ENCODE results near the gene GPS1. TPM values are rescaled to one million over a fixed set of nuclear protein-coding genes. Genes with fewer than 3 reads are reported as not detected.

GPS1 gene
- polyA plus RNA-seq, 10 donors = 60.4 to 72.8 (median 66.1) TPM

DNA sequence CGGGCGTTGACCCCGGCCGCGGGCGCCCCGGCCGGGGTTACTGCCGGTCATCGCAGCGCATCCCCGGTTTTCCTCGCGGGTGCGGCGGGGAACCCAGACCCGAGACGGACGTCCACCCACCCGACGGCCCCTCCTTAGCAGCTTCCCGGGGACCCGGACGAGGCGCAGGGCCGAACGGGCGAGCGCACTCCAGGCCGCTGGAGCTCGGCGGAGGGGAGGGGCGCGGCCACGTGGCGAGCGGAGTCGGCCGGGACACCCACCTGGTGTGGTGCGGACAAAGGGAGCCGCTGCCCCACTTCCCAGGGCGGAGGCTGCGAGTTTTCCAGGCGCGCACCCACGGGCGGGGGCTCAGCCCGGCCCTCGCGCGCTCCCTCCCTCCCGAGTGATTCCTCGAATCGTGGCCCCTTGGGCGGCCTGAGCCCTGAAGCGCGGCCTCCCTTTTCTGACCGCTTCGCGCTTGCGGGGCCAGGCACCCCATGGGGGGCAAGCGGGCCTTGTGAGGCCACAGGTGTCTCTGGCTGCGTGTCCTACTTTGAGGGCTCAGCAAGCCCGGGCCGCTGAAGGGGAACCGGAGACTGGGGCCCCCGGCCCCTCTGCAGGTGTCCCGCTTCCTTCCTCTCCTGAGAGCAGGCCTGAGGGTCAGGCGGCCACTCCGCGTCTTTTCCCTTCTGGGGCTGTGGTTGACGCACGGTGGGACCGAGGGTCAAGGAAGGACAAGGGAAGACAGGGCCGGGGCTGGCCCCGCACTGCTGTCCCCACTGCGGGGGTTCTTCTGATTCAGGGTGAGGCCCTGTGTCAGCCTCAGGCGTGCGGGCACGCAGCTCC is 47.5 kb downstream of the GPS1 start:
- no peak for DNase-seq

DNA sequence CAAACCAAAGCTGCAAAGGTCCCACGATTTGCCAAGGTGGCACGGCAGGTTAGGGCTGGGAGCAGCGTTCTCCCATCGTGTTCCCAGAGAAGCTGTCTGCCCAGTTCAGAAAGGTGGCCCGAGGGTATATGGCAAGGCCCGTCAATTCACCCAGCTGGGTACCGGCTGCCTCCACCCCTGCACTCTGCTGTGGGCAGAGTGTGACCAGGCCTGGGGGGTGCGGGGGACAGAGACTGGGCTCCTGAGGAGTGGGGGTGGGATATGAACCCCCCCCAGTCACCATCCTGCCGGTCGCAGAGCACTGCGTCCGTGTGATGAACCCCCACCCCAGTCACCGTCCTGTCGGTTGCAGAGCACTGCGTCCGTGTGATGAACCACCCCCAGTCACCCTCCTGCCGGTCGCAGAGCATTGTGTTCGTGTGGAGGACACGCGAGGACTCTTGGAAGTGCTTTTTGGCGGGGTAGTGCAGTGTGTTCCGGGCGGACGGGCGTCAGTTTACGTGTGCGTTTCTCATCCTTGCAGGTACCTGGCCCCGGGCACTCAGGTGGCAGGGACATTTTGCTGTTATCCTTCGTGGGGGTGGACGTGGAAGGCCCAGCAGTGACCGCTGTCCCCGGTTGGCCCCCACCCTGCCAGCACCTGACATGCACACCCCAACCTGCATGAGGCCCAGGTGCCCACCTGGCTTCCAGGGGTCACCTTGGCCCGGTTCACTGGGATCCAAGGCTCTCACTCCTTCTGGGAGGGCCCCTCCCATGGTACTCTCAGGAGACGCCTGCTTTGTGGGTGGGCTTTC is 49.0 kb downstream of the GPS1 start:
- no peak for DNase-seq

DNA sequence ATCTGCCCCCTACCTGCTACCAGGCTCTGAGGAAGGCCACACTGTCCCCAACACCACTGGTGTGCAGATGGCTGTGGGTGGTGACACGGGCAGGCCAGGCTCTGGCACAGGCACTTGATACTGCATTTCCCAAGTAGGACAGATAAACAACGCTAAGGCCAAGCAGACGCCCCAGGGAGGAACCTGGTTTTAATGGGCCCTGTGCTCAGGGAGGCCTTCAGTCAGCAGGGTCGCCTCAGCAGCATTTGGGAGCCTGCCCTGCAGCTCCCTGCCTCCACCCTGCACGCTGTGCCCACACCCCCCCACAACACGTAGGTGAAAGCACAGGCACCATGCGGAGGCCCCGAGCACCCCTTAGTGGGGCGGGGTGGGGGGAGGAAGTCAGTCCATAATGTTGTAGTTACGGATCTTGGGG is 49.6 kb downstream of the GPS1 start:
- peak in 1 of 3 donors; percentile 20 for DNase-seq

DNA sequence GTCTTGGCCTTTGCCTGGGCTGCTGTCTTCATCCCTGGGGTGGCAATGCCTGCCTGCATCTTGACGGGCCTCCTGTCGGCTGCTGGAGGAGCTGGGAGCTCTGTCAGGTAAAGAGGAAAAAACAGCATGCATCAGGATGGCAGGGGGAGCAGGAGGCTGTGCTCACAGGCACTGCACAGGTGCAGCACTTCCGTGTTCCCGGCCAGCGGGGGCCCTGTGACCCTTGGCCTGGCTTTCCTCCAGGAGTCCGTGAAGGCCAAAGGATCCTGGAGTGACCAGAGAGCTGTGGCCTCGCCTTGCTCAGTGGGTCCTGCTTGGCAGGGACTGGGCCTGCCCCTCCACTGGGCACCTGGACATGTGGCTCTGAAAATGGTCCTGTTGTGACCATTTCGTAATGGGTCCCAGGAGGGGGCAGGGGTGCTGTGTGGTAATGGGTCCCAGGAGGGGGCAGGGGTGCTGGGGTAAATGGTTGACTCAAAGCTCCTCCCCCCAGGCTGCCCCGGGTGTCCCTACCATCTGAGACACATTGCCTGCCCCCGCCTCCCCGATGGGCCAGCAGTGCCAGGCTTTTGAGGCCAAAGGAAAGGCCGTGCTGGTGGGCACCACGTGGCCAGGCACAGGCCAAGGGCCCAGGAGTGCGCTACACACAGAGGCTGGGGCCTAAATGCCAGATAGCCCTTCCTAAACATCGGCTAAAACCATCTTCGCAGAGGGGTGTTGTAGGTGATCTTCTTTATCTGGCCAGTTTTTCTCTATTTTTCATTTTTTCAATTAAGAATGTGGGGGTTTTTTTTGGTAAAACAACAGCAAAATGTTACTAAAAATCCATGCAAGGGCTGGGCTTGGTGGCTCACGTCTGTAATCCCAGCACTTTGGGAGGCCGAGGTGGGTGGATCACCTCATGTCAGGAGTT is 50.3 kb downstream of the GPS1 start:
- no peak for DNase-seq

DNA sequence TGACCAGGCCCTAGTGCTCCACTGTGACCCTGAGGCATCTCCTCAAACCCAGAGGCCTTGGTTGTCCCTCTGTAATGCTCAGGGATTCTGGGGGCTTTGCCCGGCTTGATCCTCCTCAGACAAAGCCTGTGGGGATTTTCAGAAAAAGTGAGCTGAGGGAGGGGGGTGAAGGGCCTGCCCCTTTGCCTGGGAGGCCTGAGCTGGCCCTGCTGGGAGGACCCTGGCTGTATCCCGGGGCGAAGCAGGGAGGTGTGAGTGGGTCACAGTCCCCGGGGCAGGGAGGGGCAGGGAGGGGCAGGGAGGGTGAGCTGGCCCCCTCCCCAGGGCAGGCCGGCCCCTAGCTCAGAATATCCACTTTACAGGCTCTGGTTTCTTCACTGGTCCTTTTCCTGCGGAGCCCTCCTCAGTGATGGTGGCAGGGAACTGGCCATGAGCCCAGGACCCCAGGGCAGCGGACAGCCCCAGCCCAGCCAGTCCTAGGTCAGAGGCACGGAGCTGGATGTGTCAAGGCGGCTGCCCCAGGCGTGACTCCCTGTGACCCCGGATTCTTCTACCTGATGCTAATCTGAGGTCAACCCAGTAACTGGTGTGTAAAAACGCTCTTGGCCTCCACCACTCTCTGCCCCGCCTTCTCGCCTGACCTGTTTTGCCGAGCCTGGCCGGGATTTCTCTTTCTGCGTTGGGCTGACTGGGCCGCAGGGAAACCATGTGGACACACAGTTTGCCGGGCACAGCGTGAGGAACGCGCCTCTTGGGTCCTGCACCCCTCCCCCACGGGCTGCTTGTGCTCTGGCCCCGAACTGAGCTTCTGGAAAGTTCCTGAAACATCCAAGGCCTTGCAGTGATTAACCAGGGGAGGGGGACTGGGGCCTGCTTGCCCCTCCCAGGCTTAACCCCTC is 52.1 kb downstream of the GPS1 start:
- DNase-seq = peak in 2 of 3 donors; percentile 65 to 80

DNA sequence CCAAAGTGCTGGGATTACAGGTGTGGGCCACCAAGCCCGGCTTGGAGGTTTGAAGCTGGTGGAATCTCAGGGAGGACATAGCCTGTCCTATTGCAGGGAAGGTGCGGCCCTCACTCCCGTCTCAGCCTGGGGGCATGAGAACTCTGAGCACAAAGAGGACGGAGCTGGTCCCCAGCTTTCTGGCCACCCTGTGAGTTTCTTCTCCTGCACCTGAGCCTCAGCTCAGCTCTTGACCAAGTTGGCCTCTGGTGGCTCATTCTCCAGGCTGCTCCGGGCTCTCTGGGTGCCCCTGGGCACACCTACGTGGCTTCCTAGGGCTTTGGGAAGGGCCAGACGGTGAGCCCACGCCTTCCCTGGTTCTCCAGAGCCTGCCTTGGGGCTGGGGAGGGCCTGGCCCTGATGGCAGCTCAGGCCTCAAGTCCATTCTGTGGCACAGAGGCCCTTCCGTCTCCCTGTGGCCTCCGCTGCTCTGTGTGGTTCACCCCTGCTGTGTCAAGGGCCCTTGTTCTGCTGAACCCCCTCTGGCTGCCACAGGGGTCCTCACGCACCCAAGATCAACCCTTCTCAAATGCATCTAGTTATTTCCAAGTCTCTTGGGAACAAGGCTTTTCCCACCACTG is 53.2 kb downstream of the GPS1 start:
- no peak for DNase-seq

DNA sequence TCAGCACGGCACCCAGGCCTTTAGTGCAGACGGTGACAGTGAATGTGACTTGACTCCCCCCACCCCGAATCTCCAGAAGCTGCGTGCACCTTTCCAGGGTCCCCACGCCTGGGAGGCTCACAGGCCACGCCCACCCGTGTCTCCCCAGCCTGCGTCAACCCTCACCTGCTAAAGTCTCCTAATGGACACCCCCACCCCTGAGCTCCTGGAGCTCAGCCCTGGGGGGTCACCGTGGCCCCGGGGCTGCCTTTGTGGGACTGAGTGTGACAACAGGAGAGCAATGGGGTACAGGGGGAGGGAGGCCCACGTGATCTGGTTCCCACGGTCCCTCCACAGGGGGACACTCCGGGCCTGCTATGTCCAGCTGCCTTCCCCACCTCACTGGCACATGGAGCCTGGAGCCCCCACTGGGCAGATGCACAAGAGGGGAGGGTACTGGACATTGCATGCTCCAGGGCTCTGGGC is 53.8 kb downstream of the GPS1 start:
- DNase-seq = no peak

DNA sequence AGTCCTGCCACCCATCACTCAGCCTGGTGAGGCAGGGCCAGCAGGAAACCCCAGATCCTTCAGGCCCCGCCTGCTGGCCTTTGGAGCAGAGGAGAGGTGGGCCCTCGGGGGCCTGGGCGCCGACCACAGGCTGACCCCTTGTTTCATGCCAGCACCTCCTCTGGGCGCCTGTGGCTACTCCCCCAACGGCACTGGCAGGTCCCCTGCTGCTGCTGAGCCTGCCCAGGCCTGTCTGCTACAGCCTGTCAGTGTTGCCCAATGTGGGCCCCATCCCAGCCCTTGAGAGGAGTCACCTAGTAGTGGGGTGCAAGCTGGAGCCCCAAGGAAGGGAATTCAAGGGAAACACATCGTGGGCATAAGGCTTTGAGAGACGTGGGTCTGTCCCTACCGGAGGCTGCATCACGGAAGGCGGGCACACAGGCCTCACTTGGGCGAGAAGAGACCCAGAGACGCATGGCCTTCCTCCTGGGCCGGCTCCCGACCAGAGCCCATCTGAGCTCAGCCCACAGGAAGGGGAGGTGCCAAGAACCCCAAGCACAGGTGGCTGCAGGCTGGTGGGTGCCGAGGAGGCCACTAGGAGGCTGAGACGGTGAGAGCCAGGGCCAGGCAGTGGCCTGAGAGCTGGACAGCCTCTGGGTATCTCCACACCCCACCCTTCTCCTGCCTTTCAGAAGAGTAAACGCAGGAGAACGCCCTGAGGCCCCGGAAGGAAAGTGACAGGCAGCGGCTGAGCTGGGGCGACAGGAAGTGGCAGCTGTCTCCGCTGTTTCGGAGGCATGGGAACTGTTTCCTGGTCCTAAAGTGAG is 54.4 kb downstream of the GPS1 start:
- peak in 2 of 3 donors; percentile 30 to 76 for DNase-seq

DNA sequence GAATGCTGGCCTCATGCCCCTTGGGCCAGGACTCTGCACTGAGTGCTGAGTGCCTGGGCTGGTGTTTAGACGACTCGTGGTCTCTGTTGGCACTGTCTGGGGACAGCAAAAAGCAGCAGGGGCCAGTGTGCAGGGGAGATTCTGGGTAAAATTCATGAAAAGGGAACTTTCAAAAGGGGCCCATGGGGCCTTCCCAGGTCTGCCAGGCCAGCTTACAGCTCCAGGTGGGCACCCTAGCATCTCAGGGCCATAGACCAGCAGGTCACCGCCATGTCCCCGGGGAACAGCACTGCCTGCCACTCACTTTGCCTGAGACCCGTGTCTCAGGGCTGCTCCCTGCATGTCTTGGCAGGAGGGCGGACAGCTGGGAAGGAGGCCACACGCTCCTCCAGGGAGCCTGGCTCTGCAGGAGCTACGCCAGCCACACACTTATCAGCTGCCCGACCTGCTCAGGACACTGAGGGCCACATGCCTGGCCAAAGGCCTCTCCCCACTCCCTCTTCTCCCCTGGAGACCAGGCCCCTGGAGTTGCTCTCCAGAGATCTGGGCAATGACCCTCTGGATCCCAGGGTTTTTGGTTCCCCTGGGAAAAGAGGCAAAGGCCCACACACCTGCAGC is 55.1 kb downstream of the GPS1 start:
- DNase-seq = peak in 1 of 3 donors; percentile 32

Other genes with a start within 250 kb of the GPS1 start
- under 1 TPM in 1 of 10 donors, not detected in 9; 0.10 TPM for gene GCGR, start 247.7 kb upstream of the GPS1 start, polyA plus RNA-seq (ENCODE audit: insufficient read length in 10 of 10)
- gene MCRIP1, start 218.6 kb upstream of the GPS1 start, polyA plus RNA-seq (ENCODE audit: insufficient read length in 10 of 10) = 100 to 1,000 TPM in 5 of 10 donors, 10 to 100 TPM in 5; 67.2 to 139 (median 102) TPM
- gene PPP1R27, start 216.8 kb upstream of the GPS1 start, polyA plus RNA-seq (ENCODE audit: insufficient read length in 10 of 10) = 10 to 100 TPM; 13.2 to 84.6 (median 36.4) TPM
- 100 to 1,000 TPM; 359 to 534 (median 424) TPM for gene P4HB, start 191.4 kb upstream of the GPS1 start, polyA plus RNA-seq (ENCODE audit: insufficient read length in 10 of 10)
- gene ARHGDIA, start 180.6 kb upstream of the GPS1 start, polyA plus RNA-seq (ENCODE audit: insufficient read length in 10 of 10) = 100 to 1,000 TPM; 128 to 225 (median 163) TPM
- 10 to 100 TPM; 49.7 to 81.7 (median 60.7) TPM for gene ALYREF, start 160.3 kb upstream of the GPS1 start, polyA plus RNA-seq (ENCODE audit: insufficient read length in 10 of 10)
- gene ANAPC11, start 160.2 kb upstream of the GPS1 start, polyA plus RNA-seq (ENCODE audit: insufficient read length in 10 of 10) = 100 to 1,000 TPM in 4 of 10 donors, 10 to 100 TPM in 6; 77.7 to 136 (median 93.3) TPM
- 1 to 10 TPM in 2 of 10 donors, under 1 TPM in 5, not detected in 3; 0.13 to 1.2 (median 0.64) TPM for gene NPB, start 149.7 kb upstream of the GPS1 start, polyA plus RNA-seq (ENCODE audit: insufficient read length in 10 of 10)
- gene PCYT2, start 140.5 kb upstream of the GPS1 start, polyA plus RNA-seq (ENCODE audit: insufficient read length in 10 of 10) = 10 to 100 TPM in 6 of 10 donors, 1 to 10 TPM in 4; 7.9 to 14.0 (median 10.2) TPM
- 1 to 10 TPM; 5.3 to 9.4 (median 6.9) TPM for gene SIRT7, start 133.7 kb upstream of the GPS1 start, polyA plus RNA-seq (ENCODE audit: insufficient read length in 10 of 10)
- gene MAFG, start 124.2 kb upstream of the GPS1 start, polyA plus RNA-seq (ENCODE audit: insufficient read length in 10 of 10) = 10 to 100 TPM; 12.3 to 14.8 (median 13.9) TPM
- 100 to 1,000 TPM in 1 of 10 donors, 10 to 100 TPM in 9; 52.3 to 103 (median 61.8) TPM for gene PYCR1, start 114.6 kb upstream of the GPS1 start, polyA plus RNA-seq (ENCODE audit: insufficient read length in 10 of 10)
- 10 to 100 TPM in 9 of 10 donors, 1 to 10 TPM in 1; 8.9 to 29.8 (median 22.3) TPM for gene MYADML2, start 104.7 kb upstream of the GPS1 start, polyA plus RNA-seq (ENCODE audit: insufficient read length in 10 of 10)
- gene NOTUM, start 90.7 kb upstream of the GPS1 start, polyA plus RNA-seq (ENCODE audit: insufficient read length in 10 of 10) = 1 to 10 TPM; 1.5 to 4.2 (median 2.8) TPM
- 10 to 100 TPM; 15.5 to 28.4 (median 21.6) TPM for gene ASPSCR1, start 74.3 kb upstream of the GPS1 start, polyA plus RNA-seq (ENCODE audit: insufficient read length in 10 of 10)
- gene CENPX, start 29.0 kb upstream of the GPS1 start, polyA plus RNA-seq (ENCODE audit: insufficient read length in 10 of 10) = 10 to 100 TPM; 26.6 to 42.8 (median 31.0) TPM
- 10 to 100 TPM in 3 of 10 donors, 1 to 10 TPM in 7; 5.3 to 12.7 (median 8.5) TPM for gene LRRC45, start 28.6 kb upstream of the GPS1 start, polyA plus RNA-seq (ENCODE audit: insufficient read length in 10 of 10)
- gene RAC3, start 20.2 kb upstream of the GPS1 start, polyA plus RNA-seq (ENCODE audit: insufficient read length in 10 of 10) = 10 to 100 TPM in 2 of 10 donors, 1 to 10 TPM in 8; 4.7 to 27.6 (median 8.2) TPM
- gene DCXR, start 14.2 kb upstream of the GPS1 start, polyA plus RNA-seq (ENCODE audit: insufficient read length in 10 of 10) = 10 to 100 TPM; 20.6 to 42.5 (median 35.0) TPM
- gene RFNG, start 87 bp upstream of the GPS1 start, polyA plus RNA-seq (ENCODE audit: insufficient read length in 10 of 10) = 10 to 100 TPM; 18.2 to 39.0 (median 29.2) TPM
- gene DUS1L, start 13.9 kb downstream of the GPS1 start, polyA plus RNA-seq (ENCODE audit: insufficient read length in 10 of 10) = 10 to 100 TPM; 43.1 to 61.5 (median 53.2) TPM
- 10 to 100 TPM; 17.6 to 47.7 (median 28.6) TPM for gene FASN, start 46.3 kb downstream of the GPS1 start, polyA plus RNA-seq (ENCODE audit: insufficient read length in 10 of 10)
- 10 to 100 TPM; 15.7 to 32.8 (median 22.1) TPM for gene CCDC57, start 160.9 kb downstream of the GPS1 start, polyA plus RNA-seq (ENCODE audit: insufficient read length in 10 of 10)
- gene SLC16A3, start 177.1 kb downstream of the GPS1 start, polyA plus RNA-seq (ENCODE audit: insufficient read length in 10 of 10) = 10 to 100 TPM; 20.2 to 39.1 (median 23.3) TPM
- 10 to 100 TPM; 60.6 to 74.0 (median 65.9) TPM for gene CSNK1D, start 221.8 kb downstream of the GPS1 start, polyA plus RNA-seq (ENCODE audit: insufficient read length in 10 of 10)

Measured in muscle of back (tissue), 11 donors.